ENCODE data around the gene WAPL. TPM values are rescaled to one million over a fixed set of nuclear protein-coding genes. Genes with fewer than 3 reads are reported as not detected.
A peak's percentile ranks its signal among the peaks of the same experiment; 100 is the strongest.
"Not testable (repeated sequence)": the region's sequence is repeated elsewhere in the genome, so short reads cannot be mapped to it uniquely, and the experiment has no call there.

The WAPL gene
- total and polyA plus RNA-seq, 11 donors: 9.4 to 29.9 (median 21.0) TPM

GRCh38 chr10:86526606-86527005 is 5.0 kb upstream of the WAPL start:
- intact Hi-C loops (cut with DNase I): loop anchor here in 2 of 10 donors (10.0 kb wide), 2 partner anchors 58 to 122 kb away; no protein-coding TSS in a partner anchor
- no peaks in the 10 kb centered on the region for H3K36me3 ChIP-seq
- no peak for TF ChIP-seq CTCF (IDR thresholded peaks at IDR 0.05)
- no peak for TF ChIP-seq POLR2A (IDR thresholded peaks at IDR 0.05)
- H3K27ac ChIP-seq: peak overlapping the region in 1 of 12 donors; percentile 9
- peaks cover 0 to 37% (median 15%) of the 10 kb centered on the region in 12 donors for H3K4me1 ChIP-seq
- no peaks in the 10 kb centered on the region for H3K9me3 ChIP-seq
- H3K27me3 ChIP-seq: no peaks in the 10 kb centered on the region
- no peak overlapping the region for H3K4me3 ChIP-seq
- DNase-seq (no peak), ATAC-seq (no peak)
- 68 to 87% (median 76%) methylated on average over 4 of the region's 4 CpGs for WGBS, 4 donors

- not testable (repeated sequence) for ATAC-seq, H3K27me3 ChIP-seq, H3K36me3 ChIP-seq, H3K27ac ChIP-seq, H3K9me3 ChIP-seq, DNase-seq, H3K4me3 ChIP-seq
- peaks cover 0 to 37% (median 15%) of the 10 kb centered on the region in 12 donors for H3K4me1 ChIP-seq
- 96 to 98% (median 97%) methylated on average over 6 of the region's 6 CpGs for WGBS, 4 donors
- intact Hi-C loops (cut with DNase I): loop anchor here in 2 of 10 donors (10.0 kb wide), 2 partner anchors 59 to 121 kb away; no protein-coding TSS in a partner anchor
These were observed 4.1 kb upstream of the WAPL start for GRCh38 chr10:86525713-86526112.

- TF ChIP-seq POLR2A (IDR thresholded peaks at IDR 0.05) (no peak), CTCF (IDR thresholded peaks at IDR 0.05) (no peak)
- no peak overlapping the region for H3K4me3 ChIP-seq
- H3K9me3 ChIP-seq: no peaks in the 10 kb centered on the region
- 0 to 30% (median 28%) methylated on average over 1 of the region's 1 CpG for WGBS, 4 donors
- H3K4me1 ChIP-seq: peaks cover 0 to 51% (median 25%) of the 10 kb centered on the region in 12 donors
- DNase-seq (no peak), ATAC-seq (no peak)
- H3K27me3 ChIP-seq: no peaks in the 10 kb centered on the region
- intact Hi-C loops (cut with DNase I): loop anchor here in 3 of 10 donors (5.0 to 10.0 kb wide), 3 partner anchors 60 to 120 kb away; no protein-coding TSS in a partner anchor
- no peak overlapping the region for H3K27ac ChIP-seq
- no peaks in the 10 kb centered on the region for H3K36me3 ChIP-seq
These were observed 2.8 kb upstream of the WAPL start for GRCh38 chr10:86524225-86524962.

GRCh38 chr10:86523348-86523747 is 1.8 kb upstream of the WAPL start:
- ATAC-seq: no peak
- peaks cover 0 to 6% (median 0%) of the 10 kb centered on the region in 9 donors for H3K36me3 ChIP-seq
- peaks cover 0 to 56% (median 35%) of the 10 kb centered on the region in 12 donors for H3K4me1 ChIP-seq
- TF ChIP-seq POLR2A (IDR thresholded peaks at IDR 0.05) (no peak), CTCF (IDR thresholded peaks at IDR 0.05) (peak in 5 of 12 donors; percentile 10 to 26 (median 19))
- H3K27ac ChIP-seq: no peak overlapping the region
- 30 to 50% (median 39%) methylated on average over 1 of the region's 1 CpG for WGBS, 4 donors
- H3K27me3 ChIP-seq: no peaks in the 10 kb centered on the region
- DNase-seq: no peak
- no peaks in the 10 kb centered on the region for H3K9me3 ChIP-seq
- intact Hi-C loops (cut with DNase I): loop anchor here in 3 of 10 donors (2.0 to 10.0 kb wide), 4 partner anchors 61 to 119 kb away; no protein-coding TSS in a partner anchor
- peak overlapping the region in 2 of 12 donors; percentile 99 to 100 for H3K4me3 ChIP-seq

Data from heart left ventricle (tissue), 16 donors.